Uterine smooth muscle cell (primary cell): ENCODE data around the gene CBLN1. TPM values are rescaled to one million over a fixed set of nuclear protein-coding genes. Genes with fewer than 3 reads are reported as not detected.

ENCODE experiments used
- total RNA-seq: library from RNA; depleted of rRNA; stranded (reverse); fragments of >200 nt; gene quantifications from 2 replicates; pipeline ENCODE4 v1.2.3, GENCODE V29; 2014

Gene CBLN1
- not detected in 2 replicates for total RNA-seq

GRCh38 chr16:49281480-49281842 is at the start of gene CBLN1:
CBLN1 (minus strand) TSS chr16:49281838; CDS start chr16:49281465, 373 bp downstream.

Other genes starting within 250 kb of the CBLN1 start
- gene C16orf78, start 92.0 kb upstream of the CBLN1 start, total RNA-seq, result not detected in 2 replicates